Lung (tissue), 12 donors: ENCODE data around the gene NR2F1-AS1. TPM values are rescaled to one million over a fixed set of nuclear protein-coding genes. Genes with fewer than 3 reads are reported as not detected.

ENCODE experiments used
- ATAC-seq: fragments of 200-7000 bp; cut with Tn5 transposase; one replicate; pipeline ENCODE4 v1.9.1; 2020; ENCODE audit warnings: moderate number of reproducible peaks; ENCODE audit not compliant: insufficient read depth, low FRiP score
- DNase-seq, 3 donors: peaks; one replicate each; pipeline ENCODE4 v3.0.0-alpha.2; 2013 to 2017
- H3K27ac ChIP-seq, 2 donors: one replicate each; pipeline ENCODE4 v1.5.1; 2013; ENCODE audit warnings: mild to moderate bottlenecking in 2 of 2, moderate library complexity in 2 of 2, control low read depth in 1 of 2, inconsistent platforms in 1 of 2, low read depth in 1 of 2, low read length in 1 of 2
- H3K27me3 ChIP-seq, 3 donors: one replicate each; pipeline ENCODE4 v1.5.1; 2013; ENCODE audit warnings: low read length in 2 of 3; ENCODE audit not compliant: control insufficient read depth in 3 of 3, insufficient read depth in 3 of 3
- H3K36me3 ChIP-seq, 4 donors: one replicate each; pipeline ENCODE4 v1.5.1; 2013; ENCODE audit warnings: low read length in 4 of 4, mild to moderate bottlenecking in 1 of 4, moderate library complexity in 1 of 4; ENCODE audit not compliant: control insufficient read depth in 4 of 4, insufficient read depth in 4 of 4
- H3K4me1 ChIP-seq, 5 donors: one replicate each; pipeline ENCODE4 v1.5.1; 2013; ENCODE audit warnings: low read length in 5 of 5, mild to moderate bottlenecking in 2 of 5, moderate library complexity in 1 of 5; ENCODE audit not compliant: control insufficient read depth in 5 of 5, insufficient read depth in 5 of 5
- H3K4me3 ChIP-seq: one replicate; pipeline ENCODE4 v1.5.1; 2013; ENCODE audit warnings: mild to moderate bottlenecking, control low read depth, moderate library complexity
- H3K9ac ChIP-seq, 2 donors: one replicate each; pipeline ENCODE4 v1.5.1; 2013; ENCODE audit warnings: low read length in 2 of 2, control low read depth in 1 of 2; ENCODE audit not compliant: insufficient read depth in 1 of 2
- H3K9me3 ChIP-seq, 4 donors: one replicate each; pipeline ENCODE4 v1.5.1; 2013; ENCODE audit warnings: low read length in 3 of 4, mild to moderate bottlenecking in 1 of 4, moderate library complexity in 1 of 4; ENCODE audit not compliant: control insufficient read depth in 4 of 4, insufficient read depth in 3 of 4
- CTCF ChIP-seq: IDR thresholded peaks from 2 replicates; pipeline ENCODE4 v1.5.1; 2012; ENCODE audit warnings: mild to moderate bottlenecking; ENCODE audit errors: control extremely low read depth, extremely low read depth
- WGBS, 2 donors: extraction: QIAGEN DNeasy Blood & Tissue Kit; methylation state at CpG; one replicate each; pipeline ENCODE4 v1.1.7; 2013; 5-methylcytosine and 5-hydroxymethylcytosine counted together
- polyA plus RNA-seq, 2 donors: library from polyadenylated mRNA; stranded (reverse); fragments of 200-250 nt; gene quantifications; one replicate each; pipeline ENCODE4 v1.2.1, GENCODE V29; 2013
- total RNA-seq, 2 donors: library from RNA; depleted of rRNA in 1 of 2; stranded (reverse); fragments of >200 nt in 1 of 2; gene quantifications; one replicate each; pipeline ENCODE4 v1.2.1, GENCODE V29; 2014 to 2021
- donor health status: control.
- donor health status: control.
- donor health status: Bipolar disorder and iron deficiency.
- donor health status: healthy.
- donor health status: DM: yes; HTN: yes; CAD: no.

The NR2F1-AS1 gene
- total and polyA plus RNA-seq, 4 donors = 3.6 to 50.0 (median 10.9) TPM

- no peak for ATAC-seq
- no peak for TF ChIP-seq CTCF
Measured at GRCh38 chr5:93519740-93520139, 61.3 kb downstream of the NR2F1-AS1 start.

GRCh38 chr5:93517828-93518227 lies 63.2 kb downstream of the NR2F1-AS1 start:
- H3K36me3 ChIP-seq = peaks cover 0 to 19% (median 7%) of the 10 kb centered on the region in 4 donors
- no peak for ATAC-seq
- no peak overlapping the region for H3K4me3 ChIP-seq
- no peak overlapping the region for H3K27ac ChIP-seq
- H3K9me3 ChIP-seq = peaks cover 0 to 7% (median 3%) of the 10 kb centered on the region in 4 donors
- no peaks in the 10 kb centered on the region for H3K4me1 ChIP-seq
- H3K9ac ChIP-seq = no peak overlapping the region
- no peak for TF ChIP-seq CTCF
- DNase-seq = no peak
- no peaks in the 10 kb centered on the region for H3K27me3 ChIP-seq

More at GRCh38 chr5:93519740-93520139, 61.3 kb downstream of the NR2F1-AS1 start:
- H3K27ac ChIP-seq = no peak overlapping the region
- DNase-seq = no peak
- peaks cover 0 to 12% (median 5%) of the 10 kb centered on the region in 4 donors for H3K9me3 ChIP-seq
- peaks cover 0 to 32% (median 15%) of the 10 kb centered on the region in 4 donors for H3K36me3 ChIP-seq
- no peak overlapping the region for H3K4me3 ChIP-seq
- H3K27me3 ChIP-seq = no peaks in the 10 kb centered on the region
- H3K4me1 ChIP-seq = no peaks in the 10 kb centered on the region
- H3K9ac ChIP-seq = no peak overlapping the region

DNA sequence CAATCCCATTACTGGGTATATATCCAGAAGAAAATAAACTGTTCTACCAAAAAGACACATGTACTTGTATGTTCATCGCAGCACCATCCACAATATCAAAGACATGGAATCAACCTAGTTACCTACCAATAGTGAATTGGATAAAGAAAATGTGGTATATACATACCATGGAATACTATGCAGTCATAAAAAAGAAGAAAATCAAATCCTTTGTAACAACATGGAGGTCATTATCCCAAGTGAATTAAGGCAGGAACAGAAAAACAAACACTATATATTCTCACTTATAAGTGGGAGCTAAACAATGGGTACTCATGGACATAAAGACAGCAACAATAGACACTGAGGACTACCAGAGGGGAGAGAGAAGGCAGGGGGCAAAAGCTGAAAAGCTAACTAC lies 67.7 kb downstream of the NR2F1-AS1 start:
- DNase-seq (no peak), ATAC-seq (no peak)
- Histone ChIP-seq H3K9ac (no peak overlapping the region), H3K9me3 (no peaks in the 10 kb centered on the region), H3K4me3 (no peak overlapping the region), H3K27me3 (no peaks in the 10 kb centered on the region), H3K36me3 (peaks cover 0 to 5% (median 0%) of the 10 kb centered on the region in 4 donors), H3K27ac (no peak overlapping the region), H3K4me1 (peaks cover 0 to 7% (median 0%) of the 10 kb centered on the region in 5 donors)
- WGBS, 2 donors = 95 to 100% methylated on average over 1 of the region's 1 CpG
- TF ChIP-seq CTCF = no peak

- DNase-seq = no peak
- peaks cover 0 to 7% (median 0%) of the 10 kb centered on the region in 5 donors for H3K4me1 ChIP-seq
- no peaks in the 10 kb centered on the region for H3K9me3 ChIP-seq
- no peak overlapping the region for H3K27ac ChIP-seq
- no peak for TF ChIP-seq CTCF
- H3K27me3 ChIP-seq = no peaks in the 10 kb centered on the region
- no peak overlapping the region for H3K9ac ChIP-seq
- 65 to 74% methylated on average over 3 of the region's 3 CpGs for WGBS, 2 donors
- ATAC-seq = no peak
- H3K4me3 ChIP-seq = no peak overlapping the region
- peaks cover 0 to 5% (median 0%) of the 10 kb centered on the region in 4 donors for H3K36me3 ChIP-seq
Measured at GRCh38 chr5:93512799-93513198, 68.2 kb downstream of the NR2F1-AS1 start.
